GM19468 (cell line): ENCODE results near the gene P2RY8.
"Not testable (repeated sequence)": the region's sequence is repeated elsewhere in the genome, so short reads cannot be mapped to it uniquely, and the experiment has no call there.

Experiments used
- ATAC-seq: cut with Tn5 transposase; IDR thresholded peaks from one replicate; pipeline ENCODE4 v1.9.1; 2021; ENCODE audit warnings: mild to moderate bottlenecking, moderate library complexity, moderate number of reproducible peaks; ENCODE audit not compliant: unreplicated experiment; ENCODE audit errors: extremely low read depth

The P2RY8 gene

GRCh38 chrX:1545776-1546408 is 8.9 kb upstream of the P2RY8 start:
- no peak for ATAC-seq

GRCh38 chrX:1542994-1543725 is 6.2 kb upstream of the P2RY8 start:
- ATAC-seq = no peak

- not testable (repeated sequence) for ATAC-seq
Measured at GRCh38 chrX:1539146-1539545, 2.2 kb upstream of the P2RY8 start.

DNA sequence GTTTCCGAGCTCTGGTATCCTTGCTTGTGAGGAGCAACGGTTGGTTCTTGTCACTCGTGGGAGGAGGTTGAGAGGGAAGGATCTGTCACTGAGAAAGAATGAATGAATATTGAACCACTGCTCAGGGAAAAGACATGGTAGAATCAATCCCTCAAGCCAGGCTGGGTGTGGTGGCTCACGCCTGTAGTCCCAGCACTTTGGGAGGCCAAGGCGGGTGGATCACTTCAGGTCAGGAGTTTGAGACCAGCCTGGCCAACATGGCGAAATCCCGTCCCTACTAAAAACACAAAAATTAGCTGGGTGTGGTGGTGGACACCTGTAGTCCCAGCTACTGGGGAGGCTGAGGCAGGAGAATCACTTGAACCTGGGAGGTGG is 718 bp upstream of the P2RY8 start:
- not testable (repeated sequence) for ATAC-seq

- ATAC-seq = no peak
Measured at GRCh38 chrX:1536712-1537030, 314 bp downstream of the P2RY8 start.

DNA sequence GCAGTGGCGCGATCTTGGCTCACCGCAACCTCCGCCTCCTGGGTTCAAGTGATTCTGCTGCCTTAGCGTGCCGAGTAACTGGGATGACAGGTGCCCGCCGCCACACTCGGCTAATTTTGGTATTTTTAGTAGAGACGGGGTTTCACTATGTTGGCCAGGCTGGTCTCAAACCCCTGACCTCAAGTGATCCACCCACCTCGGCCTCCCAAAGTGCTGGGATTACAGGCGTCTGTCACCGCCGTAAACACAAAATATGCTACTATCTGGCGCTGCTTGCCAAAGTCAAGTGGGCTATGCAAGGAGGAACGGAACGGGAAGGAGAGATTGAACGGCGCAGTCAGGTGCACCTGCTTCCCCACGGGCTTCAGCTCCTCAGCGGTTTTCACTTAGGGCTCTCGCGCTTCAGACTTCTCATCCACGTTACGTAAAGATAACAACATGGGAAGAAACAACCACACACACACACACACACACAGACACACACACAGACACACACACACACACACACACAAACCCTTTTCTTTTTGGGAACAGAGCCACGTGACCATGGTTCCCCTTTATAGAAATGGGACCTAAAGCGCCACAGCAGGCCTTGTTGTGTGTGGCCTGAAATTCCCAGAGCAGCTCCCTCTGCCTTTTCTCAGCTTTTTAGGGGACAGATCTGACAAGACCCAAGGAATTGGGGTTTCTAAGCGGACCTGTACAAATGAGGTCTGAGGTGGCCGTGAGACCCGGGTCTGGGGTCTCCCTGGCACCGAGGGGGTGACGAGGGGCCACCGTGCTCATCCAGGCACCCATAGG is 1.5 kb downstream of the P2RY8 start:
- no peak for ATAC-seq

DNA sequence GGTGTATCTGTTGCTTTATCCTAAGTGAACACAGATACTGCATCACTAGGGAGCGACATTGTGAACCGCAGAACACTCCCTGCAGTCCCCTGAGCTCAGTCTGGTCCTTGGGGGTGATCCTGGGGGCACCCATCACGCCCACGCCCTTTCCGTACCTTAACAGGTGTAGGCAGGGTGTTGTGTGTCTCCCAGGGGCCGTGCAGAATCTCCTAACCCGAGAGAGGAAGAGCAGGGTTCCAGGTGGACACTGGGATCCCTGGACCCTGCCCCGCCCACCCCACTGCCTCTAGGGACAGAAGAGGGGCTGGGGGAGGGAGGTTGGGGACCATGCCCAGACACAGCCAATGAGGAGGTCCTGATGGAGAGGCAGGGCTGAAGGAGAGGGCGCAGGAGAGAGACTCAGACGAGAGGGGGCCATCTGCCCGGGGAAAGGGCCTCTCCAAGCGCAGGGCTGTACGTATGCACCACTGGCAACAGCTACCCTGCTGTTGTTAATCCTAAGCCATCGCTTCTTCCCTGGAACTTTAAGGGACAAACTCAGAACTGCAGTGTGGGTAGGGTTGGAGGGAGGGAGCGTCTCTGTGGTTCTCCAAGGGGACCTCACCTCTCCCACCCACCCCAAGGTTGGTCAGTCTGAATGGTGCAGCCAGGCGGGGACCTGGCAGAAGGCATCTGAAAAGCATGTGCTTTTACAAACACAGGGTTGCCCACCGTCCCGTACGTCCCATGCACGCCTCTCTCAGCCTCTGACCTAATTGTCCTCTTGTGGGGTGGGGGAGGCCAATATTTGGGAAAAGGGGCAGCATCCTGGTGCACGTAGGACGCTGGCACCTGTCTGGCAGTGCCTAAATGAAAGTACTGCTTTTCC is 2.5 kb downstream of the P2RY8 start:
- ATAC-seq = no peak

DNA sequence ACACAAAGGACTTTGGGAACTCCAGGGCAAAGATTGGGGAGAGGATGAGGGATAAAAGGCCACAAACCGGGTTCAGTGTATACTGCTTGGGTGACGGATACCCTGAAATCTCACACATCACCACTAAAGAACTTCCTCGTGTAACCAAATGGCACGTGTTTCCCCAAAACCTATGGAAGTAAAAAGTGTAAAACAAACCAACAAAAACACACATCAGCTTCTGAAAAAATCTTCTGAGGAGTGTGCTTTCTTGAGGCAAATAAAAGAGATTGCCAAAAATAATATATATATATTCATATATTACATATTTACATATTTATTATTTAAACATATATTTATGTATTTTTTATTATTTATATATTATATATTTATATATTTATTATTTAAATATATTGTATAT is 3.9 kb downstream of the P2RY8 start:
- ATAC-seq = no peak

- no peak for ATAC-seq
Measured at GRCh38 chrX:1531096-1531890, 5.7 kb downstream of the P2RY8 start.

GRCh38 chrX:1529756-1530155 is 7.2 kb downstream of the P2RY8 start:
- ATAC-seq = no peak

GRCh38 chrX:1529328-1529727 is 7.7 kb downstream of the P2RY8 start:
- ATAC-seq = no peak

GRCh38 chrX:1528884-1529203 is 8.1 kb downstream of the P2RY8 start:
- ATAC-seq = no peak

GRCh38 chrX:1528186-1528883 is 8.7 kb downstream of the P2RY8 start:
- no peak for ATAC-seq

DNA sequence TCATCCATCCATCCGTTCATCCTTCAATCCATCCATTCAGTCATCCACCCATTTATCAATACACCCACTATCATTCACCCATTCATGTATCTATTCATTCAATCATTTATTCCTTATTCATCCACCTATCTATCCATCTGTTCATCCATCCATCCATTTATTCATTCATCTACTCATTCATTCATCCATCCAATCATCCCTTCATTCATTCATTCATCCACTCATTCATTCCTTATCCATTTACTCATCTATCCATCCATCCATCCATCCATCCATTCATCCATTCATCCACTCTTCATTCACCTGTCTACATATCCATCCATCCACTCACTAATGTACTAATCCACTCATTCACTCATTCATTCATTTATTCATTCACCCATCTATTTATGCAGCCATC is 9.5 kb downstream of the P2RY8 start:
- ATAC-seq = no peak

DNA sequence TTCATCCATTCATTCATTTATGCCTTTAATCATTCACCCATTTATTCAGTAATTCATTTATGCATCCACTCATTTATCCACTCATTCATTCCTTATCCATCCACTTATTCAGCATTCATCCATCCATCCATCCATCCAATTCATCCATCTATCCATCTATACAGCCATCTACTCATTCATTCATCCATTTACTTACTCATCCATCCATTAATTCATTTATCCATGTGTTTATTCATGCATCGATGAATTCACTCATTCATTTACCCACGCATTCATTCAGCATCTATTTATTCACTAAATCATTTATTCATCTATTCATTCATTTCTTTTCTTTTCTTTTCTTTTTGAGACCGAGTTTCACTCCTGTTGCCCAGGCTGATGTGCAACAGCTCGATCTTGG is 10.4 kb downstream of the P2RY8 start:
- ATAC-seq = no peak

DNA sequence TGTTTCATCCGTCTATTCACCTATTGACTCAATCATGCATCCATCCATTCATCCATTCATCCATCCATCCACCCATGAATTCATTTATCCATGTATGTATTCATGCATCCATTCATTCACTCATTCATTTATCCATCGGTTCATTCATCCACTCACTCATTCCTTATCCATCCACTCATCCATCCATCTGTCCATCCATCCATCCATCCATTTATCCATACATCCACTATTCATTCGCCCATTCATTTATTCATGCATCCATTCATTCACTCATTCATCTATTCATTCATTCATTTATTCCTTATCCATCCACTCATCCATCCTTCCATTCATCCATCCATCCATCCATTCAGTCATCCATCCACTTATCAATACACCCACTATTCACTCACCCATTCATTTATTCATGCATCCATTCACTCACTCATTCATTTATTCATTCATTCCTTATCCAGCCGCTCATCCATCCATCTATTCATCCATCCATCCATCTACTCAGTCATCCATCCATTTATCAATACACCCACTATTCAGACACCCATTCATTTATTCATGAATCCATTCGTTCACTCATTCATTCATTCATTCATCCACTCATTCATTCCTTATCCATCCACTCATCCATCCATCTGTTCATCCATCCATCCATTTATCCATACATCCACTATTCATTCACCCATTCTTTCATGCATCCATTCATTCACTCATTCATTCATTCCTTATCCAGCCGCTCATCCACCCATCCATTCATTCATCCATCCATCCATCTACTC is 11.2 kb downstream of the P2RY8 start:
- no peak for ATAC-seq

DNA sequence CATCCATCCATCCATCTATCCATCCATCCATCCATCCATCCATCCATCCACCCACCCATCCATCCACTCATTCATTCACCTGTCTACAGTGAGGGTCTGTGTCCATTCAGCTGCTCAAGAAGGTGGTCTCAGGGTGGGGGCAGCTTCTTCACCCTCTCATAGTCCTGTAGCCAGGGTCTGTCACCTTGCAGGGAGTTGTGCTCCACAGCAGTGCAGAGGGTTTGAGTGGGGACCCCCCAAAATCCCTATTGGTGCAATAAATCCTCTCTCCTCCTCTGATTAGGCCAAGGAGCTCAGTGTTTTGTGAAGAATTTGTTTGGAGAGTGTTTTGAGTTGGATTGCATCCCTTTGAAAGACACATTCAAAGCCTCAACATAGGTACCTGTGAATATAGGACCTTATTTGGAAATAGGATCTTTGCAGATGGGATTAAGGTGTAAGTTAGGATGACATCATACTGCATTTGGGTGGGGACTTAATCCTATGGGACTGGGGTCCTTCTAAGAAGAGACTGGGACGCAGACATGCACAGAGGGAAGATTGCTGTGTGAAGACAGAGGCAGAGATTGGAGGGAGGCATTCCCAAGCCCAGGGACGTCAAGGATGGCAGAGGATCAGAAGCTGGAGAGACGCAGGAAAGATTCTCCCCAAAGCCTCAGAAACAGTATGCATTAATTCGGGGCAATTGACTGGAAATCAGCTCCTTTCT is 12.0 kb downstream of the P2RY8 start:
- ATAC-seq = no peak

- not testable (repeated sequence) for ATAC-seq
Measured at GRCh38 chrX:1522905-1523304, 14.1 kb downstream of the P2RY8 start.
